Mesendoderm (in vitro differentiated cells): Measurements from ENCODE around the gene ANO7.
A peak's percentile ranks its signal among the peaks of the same experiment; 100 is the strongest.

Source experiments
- DNase-seq: peaks from one replicate; pipeline ENCODE4 v3.0.0; 2013
- H2AK5ac ChIP-seq: 2 replicates; pipeline ENCODE4 v1.6.1; 2013; ENCODE audit warnings: low read length, inconsistent platforms
- H2BK120ac ChIP-seq: 2 replicates; pipeline ENCODE4 v1.6.1; 2013; ENCODE audit warnings: low read depth, mild to moderate bottlenecking, low read length, moderate library complexity, mixed read lengths
- H2BK15ac ChIP-seq: replicated peaks from 2 replicates; pipeline ENCODE4 v1.6.1; 2013; ENCODE audit warnings: low read depth, mild to moderate bottlenecking, moderate library complexity
- H2BK5ac ChIP-seq: 2 replicates; pipeline ENCODE4 v1.6.1; 2013; ENCODE audit warnings: low read length, inconsistent platforms
- H3K18ac ChIP-seq: 2 replicates; pipeline ENCODE4 v1.6.1; 2013; ENCODE audit warnings: mild to moderate bottlenecking, low read length, mixed read lengths
- H3K23ac ChIP-seq: one replicate; pipeline ENCODE4 v1.6.1; 2013; ENCODE audit warnings: low read length
- H3K27ac ChIP-seq: 2 replicates; pipeline ENCODE4 v1.5.1; 2013; ENCODE audit warnings: low read depth, mild to moderate bottlenecking, inconsistent platforms, low read length, moderate library complexity
- H3K27me3 ChIP-seq: 2 replicates; pipeline ENCODE4 v1.6.1; 2013; ENCODE audit warnings: low read length, control low read depth, mild to moderate bottlenecking, inconsistent platforms; ENCODE audit not compliant: insufficient read depth, poor library complexity
- H3K36me3 ChIP-seq: 2 replicates; pipeline ENCODE4 v1.6.1; 2013; ENCODE audit warnings: low read length, inconsistent platforms; ENCODE audit not compliant: control insufficient read depth, insufficient read depth
- H3K4ac ChIP-seq: one replicate; pipeline ENCODE4 v1.6.1; 2013; ENCODE audit warnings: low read depth, mild to moderate bottlenecking, low read length, moderate library complexity
- H3K4me1 ChIP-seq: 2 replicates; pipeline ENCODE4 v1.6.1; 2013; ENCODE audit warnings: low read depth, low read length, inconsistent platforms; ENCODE audit not compliant: control insufficient read depth
- H3K4me2 ChIP-seq: 2 replicates; pipeline ENCODE4 v1.6.1; 2013; ENCODE audit warnings: low read length
- H3K4me3 ChIP-seq: 2 replicates; pipeline ENCODE4 v1.5.1; 2013; ENCODE audit warnings: mild to moderate bottlenecking, low read length
- H3K56ac ChIP-seq: one replicate; pipeline ENCODE4 v1.6.1; 2013; ENCODE audit warnings: low read length
- H3K79me1 ChIP-seq: 2 replicates; pipeline ENCODE4 v1.6.1; 2013; ENCODE audit warnings: low read length, inconsistent platforms
- H3K79me2 ChIP-seq: 2 replicates; pipeline ENCODE4 v1.6.1; 2013; ENCODE audit warnings: mild to moderate bottlenecking, low read length; ENCODE audit not compliant: control insufficient read depth, insufficient read depth
- H3K9ac ChIP-seq: 2 replicates; pipeline ENCODE4 v1.6.1; 2013; ENCODE audit warnings: low read length, inconsistent platforms
- H4K5ac ChIP-seq: one replicate; pipeline ENCODE4 v1.6.1; 2013; ENCODE audit warnings: low read length
- H4K8ac ChIP-seq: one replicate; pipeline ENCODE4 v1.6.1; 2013; ENCODE audit warnings: low read depth, mild to moderate bottlenecking, control low read depth, low read length, moderate library complexity
- WGBS: extraction: QIAGEN DNeasy Blood & Tissue Kit; methylation state at CpG from one replicate; pipeline ENCODE4 v1.1.7; 2013; ENCODE audit warnings: low lambda C conversion rate, missing lambda C conversion rate; ENCODE audit not compliant: insufficient coverage; ENCODE audit errors: extremely low coverage; 5-methylcytosine and 5-hydroxymethylcytosine counted together

The ANO7 gene

GRCh38 chr2:241149925-241150659, 38.4 kb upstream of the ANO7 start, which contains the start of gene PPP1R7:
PPP1R7 (plus strand) TSS chr2:241150467; CDS start chr2:241150496, 29 bp downstream.
- no peaks in the 10 kb centered on the region for H3K4me1 ChIP-seq
- H3K4ac ChIP-seq, result no peak within 1 kb of the TSS
- peak within 1 kb of the TSS; percentile 33 for H3K27ac ChIP-seq
- no peak within 1 kb of the TSS for H2BK5ac ChIP-seq
- no peaks in the 10 kb centered on the region for H3K27me3 ChIP-seq
- WGBS, result no CpG with 5 or more reads among the region's 73 CpGs
- H4K5ac ChIP-seq, result no peak within 1 kb of the TSS
- H3K4me2 ChIP-seq, result peak within 1 kb of the TSS; percentile 99
- H3K18ac ChIP-seq, result peak within 1 kb of the TSS; percentile 70
- no peaks in the 10 kb centered on the region for H3K79me2 ChIP-seq
- H2BK120ac ChIP-seq, result no peak within 1 kb of the TSS
- H3K36me3 ChIP-seq, result no peaks in the 10 kb centered on the region
- H2AK5ac ChIP-seq, result no peak within 1 kb of the TSS
- H3K79me1 ChIP-seq, result peaks cover 14% of the 10 kb centered on the region
- peak within 1 kb of the TSS; percentile 77 for H3K9ac ChIP-seq
- H2BK15ac ChIP-seq, result no peak within 1 kb of the TSS
- H3K56ac ChIP-seq, result peak within 1 kb of the TSS; percentile 85
- H4K8ac ChIP-seq, result no peak within 1 kb of the TSS
- peak; percentile 98 for DNase-seq
- H3K23ac ChIP-seq, result no peak within 1 kb of the TSS
- peak within 1 kb of the TSS; percentile 79 for H3K4me3 ChIP-seq

GRCh38 chr2:241150660-241151530, 37.6 kb upstream of the ANO7 start:
- Histone ChIP-seq H3K9ac (peak overlapping the region; percentile 77), H4K8ac (no peak overlapping the region), H4K5ac (no peak overlapping the region), H3K27ac (peak overlapping the region; percentile 33), H2AK5ac (no peak overlapping the region), H3K4me1 (no peaks in the 10 kb centered on the region), H2BK120ac (no peak overlapping the region), H3K18ac (peak overlapping the region; percentile 70), H3K4me3 (peak overlapping the region; percentile 79), H3K79me2 (no peaks in the 10 kb centered on the region), H3K23ac (no peak overlapping the region), H2BK5ac (no peak overlapping the region), H3K56ac (peak overlapping the region; percentile 85), H2BK15ac (no peak overlapping the region), H3K27me3 (no peaks in the 10 kb centered on the region), H3K36me3 (no peaks in the 10 kb centered on the region), H3K4me2 (peak overlapping the region; percentile 95), H3K4ac (no peak overlapping the region), H3K79me1 (peaks cover 14% of the 10 kb centered on the region)
- DNase-seq, result no peak
- WGBS, result no CpG with 5 or more reads among the region's 37 CpGs

- Histone ChIP-seq H3K18ac (no peak overlapping the region), H4K5ac (no peak overlapping the region), H2BK5ac (no peak overlapping the region), H3K27ac (no peak overlapping the region), H3K9ac (peak overlapping the region; percentile 16), H3K27me3 (no peaks in the 10 kb centered on the region), H2BK15ac (no peak overlapping the region), H3K36me3 (no peaks in the 10 kb centered on the region), H2AK5ac (no peak overlapping the region), H4K8ac (no peak overlapping the region), H3K56ac (peak overlapping the region; percentile 3), H2BK120ac (no peak overlapping the region), H3K4me3 (no peak overlapping the region), H3K4me2 (no peak overlapping the region), H3K79me1 (peaks cover 13% of the 10 kb centered on the region), H3K79me2 (no peaks in the 10 kb centered on the region), H3K23ac (no peak overlapping the region), H3K4ac (no peak overlapping the region), H3K4me1 (peaks cover 2% of the 10 kb centered on the region)
- peak; percentile 30 for DNase-seq
- WGBS, result no CpG with 5 or more reads among the region's 8 CpGs
These were observed 36.4 kb upstream of the ANO7 start for GRCh38 chr2:241151934-241152660.

- Histone ChIP-seq H3K27ac (no peak overlapping the region), H2BK5ac (no peak overlapping the region), H3K18ac (no peak overlapping the region), H3K4ac (no peak overlapping the region), H4K8ac (no peak overlapping the region), H3K36me3 (no peaks in the 10 kb centered on the region), H3K79me2 (no peaks in the 10 kb centered on the region), H3K9ac (no peak overlapping the region), H3K27me3 (no peaks in the 10 kb centered on the region), H3K4me2 (no peak overlapping the region), H2BK15ac (no peak overlapping the region), H3K4me3 (no peak overlapping the region), H3K4me1 (peaks cover 2% of the 10 kb centered on the region), H2AK5ac (no peak overlapping the region), H3K79me1 (peaks cover 10% of the 10 kb centered on the region), H4K5ac (no peak overlapping the region), H2BK120ac (no peak overlapping the region), H3K23ac (no peak overlapping the region), H3K56ac (no peak overlapping the region)
- DNase-seq, result no peak
- no CpG with 5 or more reads among the region's 7 CpGs for WGBS
These were observed 34.9 kb upstream of the ANO7 start for GRCh38 chr2:241153616-241154015.

- H3K27me3 ChIP-seq, result no peaks in the 10 kb centered on the region
- H2BK120ac ChIP-seq, result no peak overlapping the region
- peaks cover 2% of the 10 kb centered on the region for H3K4me1 ChIP-seq
- no peak overlapping the region for H3K18ac ChIP-seq
- H4K8ac ChIP-seq, result no peak overlapping the region
- H2BK15ac ChIP-seq, result no peak overlapping the region
- H3K27ac ChIP-seq, result no peak overlapping the region
- peaks cover 10% of the 10 kb centered on the region for H3K79me1 ChIP-seq
- H3K36me3 ChIP-seq, result no peaks in the 10 kb centered on the region
- H2BK5ac ChIP-seq, result no peak overlapping the region
- H3K79me2 ChIP-seq, result no peaks in the 10 kb centered on the region
- H4K5ac ChIP-seq, result no peak overlapping the region
- DNase-seq, result no peak
- H3K4me2 ChIP-seq, result no peak overlapping the region
- no CpG with 5 or more reads among the region's 4 CpGs for WGBS
- no peak overlapping the region for H3K23ac ChIP-seq
- no peak overlapping the region for H3K56ac ChIP-seq
- H3K9ac ChIP-seq, result no peak overlapping the region
- no peak overlapping the region for H2AK5ac ChIP-seq
- H3K4me3 ChIP-seq, result no peak overlapping the region
- no peak overlapping the region for H3K4ac ChIP-seq
These were observed 33.6 kb upstream of the ANO7 start for GRCh38 chr2:241154915-241155314.
